CD4-positive, alpha-beta T cell (primary cell): ENCODE measurements around the gene PI4KA. TPM values are rescaled to one million over a fixed set of nuclear protein-coding genes. Genes with fewer than 3 reads are reported as not detected.

ENCODE experiments used
- ATAC-seq: fragments of 200-7000 bp; cut with Tn5 transposase; one replicate; pipeline ENCODE4 v1.10.0; 2022; ENCODE audit warnings: mild to moderate bottlenecking; ENCODE audit not compliant: poor library complexity
- CTCF ChIA-PET: fragments of 350-600 bp; sonication (Branson Sonifier 250); formaldehyde crosslinking; loops from one replicate; lab custom pipeline; 2021; ENCODE audit warnings: antibody characterized with exemption, inconsistent platforms; lab: Charles Lee
- POLR2A ChIA-PET: fragments of 350-600 bp; sonication (Branson Sonifier 250); formaldehyde crosslinking; loops from one replicate; lab custom pipeline; 2021; ENCODE audit warnings: antibody characterized with exemption, inconsistent platforms; lab: Charles Lee
- DNase-seq, 14 experiments: peaks; one replicate each; pipeline ENCODE4 v3.0.0-alpha.2; 2013 to 2020; ENCODE audit warnings: mixed read lengths in 2 of 14
- H3K27ac ChIP-seq, 2 donors: one replicate each; pipeline versions ENCODE4 v1.5.1 to v1.7.0; 2013; ENCODE audit warnings: low read length in 2 of 2, low read depth in 1 of 2, mild to moderate bottlenecking in 1 of 2
- H3K27me3 ChIP-seq, 2 experiments: 1 replicate in 1 of 2; 2 replicates in 1 of 2; pipeline versions ENCODE4 v1.6.1 to v1.7.0; 2013; ENCODE audit warnings: low read length in 2 of 2, control low read depth in 1 of 2, mild to moderate bottlenecking in 1 of 2, moderate library complexity in 1 of 2; ENCODE audit not compliant: insufficient read depth in 2 of 2, control insufficient read depth in 1 of 2
- H3K36me3 ChIP-seq: one replicate; pipeline ENCODE4 v1.6.1; 2013; ENCODE audit warnings: low read length, control low read depth; ENCODE audit not compliant: insufficient read depth
- H3K4me1 ChIP-seq: one replicate; pipeline ENCODE4 v1.6.1; 2013; ENCODE audit warnings: low read length, control low read depth; ENCODE audit not compliant: insufficient read depth
- H3K4me3 ChIP-seq: one replicate; pipeline ENCODE4 v1.5.1; 2013; ENCODE audit warnings: mild to moderate bottlenecking, low read length, moderate library complexity
- H3K9me3 ChIP-seq, 2 experiments: 1 replicate in 1 of 2; 2 replicates in 1 of 2; pipeline versions ENCODE4 v1.6.1 to v1.7.0; 2013; ENCODE audit warnings: low read length in 2 of 2, mild to moderate bottlenecking in 2 of 2, control low read depth in 1 of 2, moderate library complexity in 1 of 2; ENCODE audit not compliant: control insufficient read depth in 1 of 2, insufficient read depth in 1 of 2
- H3K27ac Mint-ChIP-seq: one replicate; pipeline ENCODE4 v1.8.0; 2020; ENCODE audit warnings: mixed read lengths
- H3K27me3 Mint-ChIP-seq: one replicate; pipeline ENCODE4 v1.8.0; 2021; ENCODE audit warnings: mixed read lengths
- H3K36me3 Mint-ChIP-seq: one replicate; pipeline ENCODE4 v1.8.0; 2021; ENCODE audit warnings: low read depth, mixed read lengths
- H3K4me1 Mint-ChIP-seq: one replicate; pipeline ENCODE4 v1.8.0; 2021; ENCODE audit warnings: low read depth, mixed read lengths
- H3K4me3 Mint-ChIP-seq: one replicate; pipeline ENCODE4 v1.8.0; 2020; ENCODE audit warnings: mild to moderate bottlenecking, mixed read lengths
- H3K9me3 Mint-ChIP-seq: one replicate; pipeline ENCODE4 v1.8.0; 2020; ENCODE audit warnings: mixed read lengths
- intact Hi-C, 2 experiments: fragments of 100-400 bp; cut with DNase I in 1 of 2; cut with micrococcal nuclease in 1 of 2; formaldehyde crosslinking; loops; one replicate each; pipeline versions ENCODE4 v1.15.1 to v1.9.0; 2023 to 2025; cut with DNase I, micrococcal nuclease
- total RNA-seq, 174 experiments: library from RNA in 2 of 174; stranded (reverse) in 2 of 174; gene quantifications; one replicate each; pipeline ENCODE4 v1.2.3 and lab custom pipeline; 2021 to 2026
- TF ChIP-seq, protein P1 (sequence below): fragments of 200-600 bp; IDR thresholded peaks from one replicate; pipeline ENCODE4 v1.8.0; 2022; ENCODE audit warnings: antibody characterized with exemption, mild to moderate bottlenecking

PI4KA gene
- total RNA-seq, 2 experiments from 2014 or later, result 137 to 146 TPM

DNA sequence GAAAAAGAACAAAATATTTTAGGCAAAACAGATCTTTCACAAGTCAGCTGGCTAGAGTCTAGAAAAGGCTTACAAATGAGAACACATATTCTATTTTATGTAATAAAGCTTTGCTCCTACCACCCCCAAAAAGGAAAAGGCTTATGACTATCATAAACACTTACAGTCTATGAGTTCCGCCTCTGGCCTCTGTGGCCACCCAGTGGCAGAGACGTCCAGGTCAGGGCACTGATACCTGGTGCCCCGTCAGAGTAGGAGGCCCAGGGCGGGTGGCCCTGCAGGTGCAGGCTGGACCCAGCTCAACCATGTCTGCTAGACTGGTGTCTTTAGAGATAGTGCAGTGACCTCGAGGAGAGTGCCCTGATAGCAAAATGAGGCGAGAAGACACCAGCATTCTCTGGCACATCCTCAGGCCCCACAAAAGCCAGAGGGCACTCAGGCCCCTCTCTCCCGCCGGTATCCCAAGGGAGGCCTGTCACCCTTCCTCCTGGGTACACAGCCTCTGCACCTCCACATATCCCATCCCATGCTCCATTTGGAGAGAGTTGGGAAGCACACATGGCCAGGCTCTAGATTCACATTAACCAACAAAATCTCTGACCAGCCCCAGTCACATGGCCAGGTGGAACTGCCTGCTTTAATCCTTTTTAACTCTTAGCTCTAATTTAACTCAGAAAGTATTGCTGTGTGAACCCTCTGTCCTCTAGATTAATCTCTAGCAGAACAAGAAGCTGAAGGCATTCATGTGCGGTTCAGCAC, 112.0 kb downstream of the PI4KA start:
- DNase-seq (no peak), ATAC-seq (no peak)
- Mint-ChIP-seq H3K4me3 (no peak overlapping the region), H3K27me3 (no peaks in the 10 kb centered on the region), H3K9me3 (no peaks in the 10 kb centered on the region), H3K27ac (no peak overlapping the region), H3K4me1 (no peaks in the 10 kb centered on the region), H3K36me3 (peaks cover 79% of the 10 kb centered on the region)
- H3K4me3 ChIP-seq, result no peak overlapping the region
- TF ChIP-seq, protein P1, sequence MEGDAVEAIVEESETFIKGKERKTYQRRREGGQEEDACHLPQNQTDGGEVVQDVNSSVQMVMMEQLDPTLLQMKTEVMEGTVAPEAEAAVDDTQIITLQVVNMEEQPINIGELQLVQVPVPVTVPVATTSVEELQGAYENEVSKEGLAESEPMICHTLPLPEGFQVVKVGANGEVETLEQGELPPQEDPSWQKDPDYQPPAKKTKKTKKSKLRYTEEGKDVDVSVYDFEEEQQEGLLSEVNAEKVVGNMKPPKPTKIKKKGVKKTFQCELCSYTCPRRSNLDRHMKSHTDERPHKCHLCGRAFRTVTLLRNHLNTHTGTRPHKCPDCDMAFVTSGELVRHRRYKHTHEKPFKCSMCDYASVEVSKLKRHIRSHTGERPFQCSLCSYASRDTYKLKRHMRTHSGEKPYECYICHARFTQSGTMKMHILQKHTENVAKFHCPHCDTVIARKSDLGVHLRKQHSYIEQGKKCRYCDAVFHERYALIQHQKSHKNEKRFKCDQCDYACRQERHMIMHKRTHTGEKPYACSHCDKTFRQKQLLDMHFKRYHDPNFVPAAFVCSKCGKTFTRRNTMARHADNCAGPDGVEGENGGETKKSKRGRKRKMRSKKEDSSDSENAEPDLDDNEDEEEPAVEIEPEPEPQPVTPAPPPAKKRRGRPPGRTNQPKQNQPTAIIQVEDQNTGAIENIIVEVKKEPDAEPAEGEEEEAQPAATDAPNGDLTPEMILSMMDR, result no peak
- H3K27ac ChIP-seq, result no peak overlapping the region
- H3K9me3 ChIP-seq, result no peaks in the 10 kb centered on the region
- H3K4me1 ChIP-seq, result no peaks in the 10 kb centered on the region
- no peaks in the 10 kb centered on the region for H3K27me3 ChIP-seq
- peaks cover 84% of the 10 kb centered on the region for H3K36me3 ChIP-seq
- intact Hi-C loops, result no loop called here
- ChIA-PET CTCF (interaction anchor here (1.2 kb wide), 1 partner anchor 37 kb away, joined by 3 read pairs; no protein-coding TSS in a partner anchor), POLR2A (no interaction called here)

DNA sequence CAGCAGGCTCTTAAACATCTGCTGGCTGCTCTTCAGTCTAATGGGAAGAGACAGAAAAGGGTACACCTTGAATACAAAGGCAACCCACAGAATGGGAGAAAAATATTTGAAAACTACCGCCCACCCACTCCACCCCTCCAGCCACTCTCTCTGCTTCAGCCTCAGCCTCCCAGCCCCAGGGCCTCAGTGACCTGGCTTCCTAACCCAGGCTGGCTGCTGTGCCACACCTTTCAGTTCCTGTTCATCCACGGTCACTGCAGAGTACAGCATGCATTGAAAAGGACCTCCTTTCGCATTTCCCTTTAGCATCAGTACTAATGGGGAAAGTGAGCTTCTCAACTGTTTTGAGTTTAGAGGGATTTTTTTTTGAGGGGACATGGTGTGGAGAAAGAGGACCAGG, 113.5 kb downstream of the PI4KA start:
- DNase-seq (no peak), ATAC-seq (no peak)
- no peaks in the 10 kb centered on the region for H3K27me3 ChIP-seq
- TF ChIP-seq, protein P1, result no peak
- peaks cover 78% of the 10 kb centered on the region for H3K36me3 ChIP-seq
- H3K4me3 Mint-ChIP-seq, result no peak overlapping the region
- H3K9me3 Mint-ChIP-seq, result no peaks in the 10 kb centered on the region
- ChIA-PET CTCF (no interaction called here), POLR2A (no interaction called here)
- no peaks in the 10 kb centered on the region for H3K4me1 ChIP-seq
- H3K36me3 Mint-ChIP-seq, result peaks cover 79% of the 10 kb centered on the region
- no peak overlapping the region for H3K27ac ChIP-seq
- intact Hi-C loops, result no loop called here
- no peak overlapping the region for H3K27ac Mint-ChIP-seq
- H3K4me3 ChIP-seq, result no peak overlapping the region
- H3K4me1 Mint-ChIP-seq, result no peaks in the 10 kb centered on the region
- no peaks in the 10 kb centered on the region for H3K9me3 ChIP-seq
- no peaks in the 10 kb centered on the region for H3K27me3 Mint-ChIP-seq

DNA sequence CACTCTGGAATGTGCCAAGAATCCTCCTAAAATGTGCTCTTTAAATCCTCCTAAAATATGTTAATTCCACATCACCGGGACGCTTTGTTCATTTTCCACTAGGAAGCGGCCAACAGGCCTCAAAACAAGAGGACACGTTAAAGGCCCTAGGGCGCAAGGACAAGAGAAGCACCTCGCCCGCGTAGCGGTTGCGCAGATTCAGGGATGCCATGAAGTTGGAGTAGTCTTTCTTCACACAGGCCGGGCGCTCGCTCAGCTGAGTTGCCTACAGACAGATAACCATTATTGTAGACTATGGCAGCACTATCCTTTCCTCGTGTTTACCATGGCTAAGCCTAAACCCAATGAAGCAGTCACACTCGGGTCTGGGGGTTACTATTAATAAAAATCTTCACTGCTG, 114.2 kb downstream of the PI4KA start:
- Histone ChIP-seq H3K9me3 (no peaks in the 10 kb centered on the region), H3K36me3 (peaks cover 71% of the 10 kb centered on the region), H3K4me3 (no peak overlapping the region), H3K27ac (no peak overlapping the region), H3K4me1 (no peaks in the 10 kb centered on the region), H3K27me3 (no peaks in the 10 kb centered on the region)
- no peak overlapping the region for H3K4me3 Mint-ChIP-seq
- no peaks in the 10 kb centered on the region for H3K27me3 Mint-ChIP-seq
- no peaks in the 10 kb centered on the region for H3K9me3 Mint-ChIP-seq
- no peaks in the 10 kb centered on the region for H3K4me1 Mint-ChIP-seq
- CTCF ChIA-PET, result no interaction called here
- H3K36me3 Mint-ChIP-seq, result peaks cover 75% of the 10 kb centered on the region
- TF ChIP-seq, protein P1, result no peak
- DNase-seq (no peak), ATAC-seq (no peak)
- intact Hi-C loops, result loop anchor here in 1 of 2 experiments (5.0 kb wide), 1 partner anchor 587 kb away; no protein-coding TSS in a partner anchor
- POLR2A ChIA-PET, result no interaction called here
- H3K27ac Mint-ChIP-seq, result no peak overlapping the region
